H7 (cell line): ENCODE measurements around the gene C2orf15. TPM values are rescaled to one million over a fixed set of nuclear protein-coding genes. Genes with fewer than 3 reads are reported as not detected.
"Not testable (repeated sequence)": the region's sequence is repeated elsewhere in the genome, so short reads cannot be mapped to it uniquely, and the experiment has no call there.

Experiments used
- DNase-seq: peaks from one replicate; pipeline ENCODE4 v3.0.0; 2012
- H3K27me3 ChIP-seq: 2 replicates; pipeline ENCODE4 v1.6.0; 2011; ENCODE audit warnings: mild to moderate bottlenecking, low read length; ENCODE audit not compliant: control insufficient read depth, insufficient read depth
- H3K36me3 ChIP-seq: replicated peaks from 2 replicates; pipeline ENCODE4 v1.5.1; 2011; ENCODE audit warnings: low read length; ENCODE audit not compliant: control insufficient read depth, insufficient read depth
- H3K4me3 ChIP-seq: 2 replicates; pipeline ENCODE4 v1.5.1; 2011; ENCODE audit warnings: low read depth, mild to moderate bottlenecking, control low read depth, low read length, moderate library complexity; ENCODE audit not compliant: insufficient read depth
- total RNA-seq: library from RNA; depleted of rRNA; stranded (reverse); fragments of >200 nt; shearing (Covaris generic); gene quantifications from 2 replicates; pipeline ENCODE4 v1.2.3, GENCODE V29; 2014; rRNA removed

C2orf15 gene
- total RNA-seq, 1 experiment from 2014 or later, result 2.2 TPM

GRCh38 chr2:99187011-99187410, 45.5 kb downstream of the C2orf15 start:
- Histone ChIP-seq H3K36me3 (peaks cover 3% of the 10 kb centered on the region), H3K4me3 (no peak overlapping the region), H3K27me3 (no peaks in the 10 kb centered on the region)
- no peak for DNase-seq

DNA sequence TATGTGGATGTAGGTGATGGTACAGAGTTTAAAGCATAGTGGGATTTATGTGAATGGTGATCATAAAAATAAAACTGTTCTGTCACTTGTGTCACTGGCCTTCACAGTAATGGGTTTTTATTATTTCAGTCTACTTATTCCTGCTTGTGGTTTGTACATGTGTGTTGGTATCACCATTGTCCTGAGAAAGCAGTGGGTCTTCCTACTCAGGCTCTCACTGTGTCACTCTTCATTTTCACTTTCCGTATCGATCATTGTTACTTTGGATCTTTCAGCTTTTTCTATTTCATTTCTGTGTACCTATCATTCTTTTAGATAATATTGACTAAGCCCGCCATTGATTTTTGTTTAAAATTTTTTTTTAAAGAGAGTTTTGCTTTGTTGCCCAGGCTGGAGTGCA, 46.9 kb downstream of the C2orf15 start:
- Histone ChIP-seq H3K36me3 (peaks cover 3% of the 10 kb centered on the region), H3K4me3 (no peak overlapping the region), H3K27me3 (no peaks in the 10 kb centered on the region)
- DNase-seq, result no peak

DNA sequence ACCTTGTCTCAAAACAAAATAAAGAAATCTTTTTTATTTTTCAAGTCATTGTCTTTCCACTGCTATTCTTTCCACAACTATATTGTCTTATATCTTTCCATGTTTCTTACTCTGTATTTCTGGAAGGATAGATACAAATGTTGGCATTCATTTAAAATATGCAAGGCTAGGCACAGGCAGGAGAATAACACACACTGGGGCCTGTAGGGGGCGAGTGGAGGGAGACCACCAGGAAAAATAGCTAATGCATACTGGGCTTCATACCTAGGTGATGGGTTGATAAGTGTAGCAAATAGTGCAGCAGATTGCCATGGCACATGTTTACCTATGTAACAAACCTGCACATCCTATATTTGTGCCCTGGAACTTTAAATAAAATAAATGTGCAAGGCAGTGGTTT, 49.0 kb downstream of the C2orf15 start:
- H3K27me3 ChIP-seq, result no peaks in the 10 kb centered on the region
- H3K36me3 ChIP-seq, result peaks cover 4% of the 10 kb centered on the region
- H3K4me3 ChIP-seq, result no peak overlapping the region
- DNase-seq, result no peak

GRCh38 chr2:99192364-99192763, 50.9 kb downstream of the C2orf15 start:
- not testable (repeated sequence) for H3K36me3 ChIP-seq, H3K27me3 ChIP-seq, H3K4me3 ChIP-seq, DNase-seq

DNA sequence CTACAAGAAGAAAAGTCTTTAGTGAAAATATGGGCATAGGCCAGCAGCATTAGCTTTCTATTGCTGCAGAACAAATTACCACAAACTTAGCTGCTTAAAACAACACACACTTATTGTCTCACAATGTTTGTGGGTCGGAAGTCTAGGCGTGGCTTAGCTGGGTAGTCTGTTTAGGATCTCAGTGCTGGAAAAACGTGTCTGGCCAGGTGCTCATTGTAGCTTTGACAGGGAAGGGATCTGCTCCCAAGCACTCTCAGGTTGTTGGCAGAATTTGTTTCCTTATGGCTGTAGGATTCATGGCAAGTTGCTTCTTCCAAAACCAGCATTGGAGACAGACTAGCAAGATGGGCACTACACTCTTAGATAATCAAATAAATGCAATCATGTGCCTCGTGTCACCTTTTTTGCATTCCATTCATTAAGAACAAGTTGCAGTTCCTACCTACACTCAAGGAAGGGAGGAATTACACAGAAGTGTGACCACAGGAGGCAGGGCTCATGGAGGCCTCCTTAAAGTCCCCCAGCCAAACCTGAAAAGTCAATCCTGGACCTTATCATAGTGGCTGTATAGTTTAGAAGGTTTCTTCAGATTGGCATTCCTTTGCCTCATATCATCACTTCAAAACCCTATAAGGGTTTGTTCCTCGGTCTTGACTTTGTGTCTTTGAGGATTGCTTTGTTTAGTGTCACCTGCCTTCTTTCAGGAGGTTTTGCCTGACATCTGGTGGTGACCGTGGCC, 56.8 kb downstream of the C2orf15 start:
- Histone ChIP-seq H3K27me3 (no peaks in the 10 kb centered on the region), H3K4me3 (no peak overlapping the region), H3K36me3 (peaks cover 6% of the 10 kb centered on the region)
- DNase-seq, result no peak

GRCh38 chr2:99200076-99200800, 58.7 kb downstream of the C2orf15 start:
- H3K27me3 ChIP-seq, result no peaks in the 10 kb centered on the region
- H3K36me3 ChIP-seq, result peaks cover 5% of the 10 kb centered on the region
- no peak overlapping the region for H3K4me3 ChIP-seq
- DNase-seq, result no peak

Other genes with a start within 250 kb of the C2orf15 start
- 0.04 and 0.24 TPM in 2 replicates for gene CRACDL, start 205.5 kb upstream of the C2orf15 start, total RNA-seq
- 1.1 and 3.5 TPM in 2 replicates for gene TSGA10, start 13.2 kb downstream of the C2orf15 start, total RNA-seq
- gene LIPT1, start 13.3 kb downstream of the C2orf15 start, total RNA-seq, result 7.3 and 7.4 TPM in 2 replicates
- gene MITD1, start 39.4 kb downstream of the C2orf15 start, total RNA-seq, result 26.5 and 39.5 TPM in 2 replicates
- gene MRPL30, start 39.5 kb downstream of the C2orf15 start, total RNA-seq, result 39.3 and 49.0 TPM in 2 replicates
- not detected in 2 replicates for gene LYG2, start 114.0 kb downstream of the C2orf15 start, total RNA-seq
- 0.14 and 0.22 TPM in 2 replicates for gene LYG1, start 159.5 kb downstream of the C2orf15 start, total RNA-seq
- gene TXNDC9, start 194.6 kb downstream of the C2orf15 start, total RNA-seq, result 36.8 and 43.3 TPM in 2 replicates
- 10.2 and 23.8 TPM in 2 replicates for gene EIF5B, start 195.7 kb downstream of the C2orf15 start, total RNA-seq